Right forelimb (tissue), 1 donor: Measurements from ENCODE around the gene USP27X.

Experiments
- DNase-seq: peaks from one replicate; pipeline ENCODE4 v3.0.0-alpha.2; 2018

The USP27X gene

GRCh38 chrX:49892542-49892941 lies 13.3 kb downstream of the USP27X start:
- DNase-seq: no peak

- no peak for DNase-seq
Measured at GRCh38 chrX:49896951-49897350, 17.7 kb downstream of the USP27X start.

GRCh38 chrX:49901048-49901447 lies 21.8 kb downstream of the USP27X start:
- no peak for DNase-seq

- DNase-seq: no peak
Measured at GRCh38 chrX:49910344-49910743, 31.1 kb downstream of the USP27X start.

GRCh38 chrX:49912086-49912485 lies 32.8 kb downstream of the USP27X start:
- no peak for DNase-seq

- no peak for DNase-seq
Measured at GRCh38 chrX:49912861-49913260, 33.6 kb downstream of the USP27X start.

GRCh38 chrX:49915361-49916222 lies 36.3 kb downstream of the USP27X start:
- no peak for DNase-seq

GRCh38 chrX:49919617-49920016 lies 40.3 kb downstream of the USP27X start:
- DNase-seq: peak; percentile 48

- no peak for DNase-seq
Measured at GRCh38 chrX:49921109-49921508, 41.8 kb downstream of the USP27X start.

GRCh38 chrX:49922291-49923241 lies 43.3 kb downstream of the USP27X start, which contains the start of gene CLCN5:
Gene CLCN5 (plus strand): TSS chrX:49922596. CDS start chrX:49925299, 2,703 bp downstream.
- peak; percentile 95 for DNase-seq

- no peak for DNase-seq
Measured at GRCh38 chrX:49925176-49925575, 45.9 kb downstream of the USP27X start.

GRCh38 chrX:49930039-49930438 lies 50.8 kb downstream of the USP27X start:
- no peak for DNase-seq
